Metanephros (tissue), 1 donor: ENCODE data around the gene ZNF555. TPM values are rescaled to one million over a fixed set of nuclear protein-coding genes. Genes with fewer than 3 reads are reported as not detected.

Source experiments
- total RNA-seq: library from RNA; depleted of rRNA; stranded (reverse); fragments of >200 nt; gene quantifications from one replicate; pipeline ENCODE4 v1.2.3, GENCODE V29; 2014

Gene ZNF555
- 16.7 TPM for total RNA-seq

GRCh38 chr19:2840794-2841791, at the start of gene ZNF555:
ZNF555 (plus strand) TSS chr19:2841475; CDS start chr19:2841573, 98 bp downstream.

DNA sequence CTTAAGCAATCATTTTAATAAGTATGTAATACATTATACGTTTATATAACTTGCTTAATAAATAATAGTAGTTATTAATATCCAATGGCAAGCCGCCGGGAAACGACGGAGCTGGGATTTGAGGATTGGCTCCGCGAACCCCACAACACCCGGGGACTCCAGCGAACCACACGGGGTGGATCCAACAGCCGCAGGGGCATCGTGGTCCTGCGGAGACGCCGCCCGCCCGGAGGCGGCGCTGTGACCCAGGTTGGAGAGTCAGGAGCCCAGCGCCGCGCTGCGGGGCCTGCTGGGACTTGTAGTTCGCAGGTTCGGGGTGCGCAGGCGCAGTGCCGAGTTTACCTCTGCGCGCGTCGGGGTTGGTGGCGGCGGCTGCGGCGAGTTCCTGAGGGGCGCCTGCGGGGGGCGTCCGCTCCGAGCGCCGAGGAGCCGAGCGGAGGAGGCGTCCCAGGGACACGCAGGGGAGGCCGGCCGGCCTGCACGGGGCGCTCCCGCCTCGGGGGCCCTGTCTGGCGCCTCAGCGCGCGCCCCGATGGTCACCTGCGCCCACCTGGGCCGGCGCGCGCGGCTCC, 21.6 kb upstream of the ZNF555 start, which contains the start of gene ZNF554:
Gene ZNF554, plus strand, starts transcription at position 329 of the 572 bp plus-strand sequence. Its CDS starts 204 bp downstream, at position 533.

DNA sequence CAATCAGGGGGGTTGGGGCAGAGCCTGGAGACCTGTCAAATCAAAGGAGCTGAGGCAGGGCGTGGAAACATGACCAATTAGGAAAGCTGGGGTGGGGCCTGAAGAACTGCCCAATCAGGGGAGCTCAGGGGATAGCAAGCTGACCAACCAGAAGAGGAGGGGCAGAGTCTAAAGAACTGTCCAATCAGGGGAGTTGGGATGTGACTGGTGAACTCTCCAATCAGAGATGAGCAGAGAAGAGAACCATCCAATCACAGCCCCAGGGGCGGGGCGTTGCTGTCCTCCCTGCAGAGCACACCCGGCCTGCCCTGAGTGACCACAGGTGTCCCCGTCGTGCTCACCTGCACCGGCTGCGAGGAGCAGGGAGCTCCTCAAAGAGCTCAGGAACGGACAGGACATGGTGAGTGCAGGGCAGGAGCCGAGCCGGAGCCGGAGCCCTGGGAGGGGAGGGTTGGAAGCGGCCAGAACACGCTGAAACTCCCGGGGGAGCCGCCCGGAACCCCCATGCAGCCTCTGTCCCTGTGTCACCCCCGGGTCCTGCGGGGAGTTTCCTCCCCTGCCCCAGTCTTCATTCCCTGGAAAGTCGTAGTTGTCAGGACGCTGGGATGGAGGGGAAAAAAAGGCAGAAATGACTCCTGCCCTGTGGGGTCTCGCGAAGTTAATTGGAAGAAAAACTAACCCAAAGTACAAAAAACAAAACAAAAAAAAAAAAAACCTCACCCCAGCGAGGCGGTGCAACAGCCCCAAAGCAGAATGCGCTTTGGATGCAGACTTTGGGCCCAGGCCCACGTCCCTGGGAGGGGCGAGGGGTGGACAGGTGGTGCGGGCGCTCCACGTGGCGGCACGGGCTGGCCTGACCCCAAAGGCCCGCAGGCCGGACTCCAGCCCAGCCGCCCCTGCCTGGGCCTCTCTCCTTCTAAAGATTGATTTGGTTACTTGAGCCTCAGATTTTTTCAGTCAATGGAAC, 26.0 kb downstream of the ZNF555 start, which contains the start of gene ZNF556:
Gene ZNF556, plus strand, starts transcription at position 311 of the 967 bp plus-strand sequence. Its CDS starts 87 bp downstream, at position 398.

DNA sequence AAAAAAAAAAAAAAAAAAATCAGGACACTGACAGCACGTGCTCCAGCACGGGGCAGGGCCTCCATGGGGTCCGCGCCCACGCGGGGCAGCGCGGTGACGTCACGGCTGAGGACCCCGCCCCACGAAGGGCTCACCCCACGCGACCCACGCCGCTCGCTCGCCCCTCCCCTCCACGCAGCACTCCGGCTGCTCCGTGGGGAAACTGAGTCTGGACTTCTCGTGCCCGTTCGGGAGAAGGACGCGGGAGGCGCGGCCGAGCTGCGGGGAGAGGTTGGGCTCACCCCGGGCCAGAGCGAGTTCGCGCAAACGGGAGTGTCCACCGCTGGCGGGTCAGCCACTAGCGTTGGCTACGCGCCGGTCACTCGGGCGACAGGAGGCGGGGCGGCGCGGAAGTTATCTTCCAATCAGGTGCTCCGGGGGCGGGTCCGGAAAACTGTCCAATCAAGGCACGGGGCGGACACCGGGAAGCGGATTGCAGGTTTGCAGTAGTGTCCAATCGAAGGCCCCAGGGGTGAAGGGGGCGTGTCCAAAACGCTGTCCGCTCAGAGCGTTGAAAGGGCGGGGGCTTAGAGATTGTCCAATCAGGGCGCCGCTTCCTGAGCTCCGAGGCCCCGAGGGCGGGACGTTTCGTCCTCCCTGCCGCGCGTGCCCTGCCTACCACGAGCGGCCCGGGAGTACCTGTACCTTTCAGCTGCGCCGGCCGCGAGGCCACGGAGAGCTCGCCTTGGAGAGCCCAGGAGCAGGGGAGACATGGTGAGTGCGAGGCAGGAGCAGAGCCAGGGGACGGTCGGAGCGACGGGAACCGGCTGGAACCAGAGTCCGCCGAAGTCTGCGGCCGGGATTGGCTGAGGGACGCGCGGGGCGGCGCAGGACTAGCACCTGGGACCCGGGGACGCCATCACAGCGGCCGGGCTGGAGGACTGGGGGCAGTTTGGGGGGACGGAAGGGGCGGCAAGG, 59.3 kb downstream of the ZNF555 start, which contains the start of gene ZNF57:
Gene ZNF57, plus strand, starts transcription at position 633 of the 957 bp plus-strand sequence. Its CDS starts 118 bp downstream, at position 751.

Other genes starting within 250 kb of the ZNF555 start
- gene GNG7, start 138.8 kb upstream of the ZNF555 start, total RNA-seq: 6.3 TPM
- gene DIRAS1, start 120.1 kb upstream of the ZNF555 start, total RNA-seq: 1.6 TPM
- gene SLC39A3, start 101.5 kb upstream of the ZNF555 start, total RNA-seq: 24.8 TPM
- gene SGTA, start 58.2 kb upstream of the ZNF555 start, total RNA-seq: 52.5 TPM
- 64.0 TPM for gene THOP1, start 56.0 kb upstream of the ZNF555 start, total RNA-seq
- 9.1 TPM for gene ZNF554, start 21.6 kb upstream of the ZNF555 start, total RNA-seq
- gene ZNF556, start 25.9 kb downstream of the ZNF555 start, total RNA-seq: 9.3 TPM
- gene ZNF57, start 59.5 kb downstream of the ZNF555 start, total RNA-seq: 6.1 TPM
- 9.3 TPM for gene ZNF77, start 103.5 kb downstream of the ZNF555 start, total RNA-seq
- gene TLE6, start 136.1 kb downstream of the ZNF555 start, total RNA-seq: 7.6 TPM
- 40.8 TPM for gene TLE2, start 187.8 kb downstream of the ZNF555 start, total RNA-seq
- gene TLE5, start 221.0 kb downstream of the ZNF555 start, total RNA-seq: 145 TPM